Muscle of back (tissue), 11 donors: Measurements from ENCODE around the gene ARMC7. TPM values are rescaled to one million over a fixed set of nuclear protein-coding genes. Genes with fewer than 3 reads are reported as not detected.

Experiments used
- DNase-seq, 3 donors: peaks; one replicate each; pipeline versions ENCODE4 v3.0.0 to v3.0.0-alpha.2; 2013
- polyA plus RNA-seq, 10 donors: library from polyadenylated mRNA; unstranded; fragments of 120-200 nt; gene quantifications; one replicate each; pipeline ENCODE4 v1.2.1, GENCODE V29; 2013; ENCODE audit not compliant: insufficient read length in 10 of 10

The ARMC7 gene
- polyA plus RNA-seq, 10 donors, result 4.6 to 7.8 (median 6.6) TPM

DNA sequence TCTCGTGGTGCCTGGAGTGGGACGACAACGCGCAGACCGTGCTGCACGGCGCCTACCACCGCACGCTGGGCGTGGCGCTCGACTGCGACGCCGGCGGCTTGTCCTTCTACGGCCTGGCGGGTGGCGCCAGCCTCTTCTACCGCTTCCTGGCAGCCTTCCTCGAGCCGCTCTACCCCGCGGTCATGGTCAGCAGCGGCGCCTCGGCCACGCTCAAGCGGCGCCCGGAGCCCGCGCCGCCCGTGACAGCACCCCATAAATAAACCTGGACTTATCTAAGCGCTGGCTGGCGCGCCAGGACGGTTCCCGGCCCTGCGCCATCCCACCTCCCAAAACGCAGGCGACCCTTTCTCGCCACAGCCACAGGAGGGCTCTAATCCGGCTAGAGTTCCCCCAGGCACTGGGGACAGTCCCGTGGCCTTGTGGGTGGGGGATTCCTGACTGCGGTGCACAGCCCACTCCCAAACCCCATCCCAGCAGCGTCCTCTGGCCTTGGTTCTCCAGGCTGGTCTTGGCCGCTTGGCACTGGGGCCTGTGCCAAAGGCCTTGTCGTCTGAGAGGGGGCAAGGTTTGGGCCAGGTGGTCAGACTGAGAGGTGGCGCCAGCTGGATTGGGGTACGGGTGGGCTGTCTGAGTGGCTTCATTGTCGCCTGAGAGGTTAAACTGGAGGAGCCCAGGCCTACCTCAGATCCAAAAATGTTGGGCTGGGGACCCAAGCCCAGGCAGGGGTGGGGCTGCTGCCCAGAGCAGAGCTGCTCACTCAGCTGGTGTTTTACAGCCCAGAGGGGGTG, 32.1 kb upstream of the ARMC7 start:
- DNase-seq, result peak in 1 of 3 donors; percentile 79

DNA sequence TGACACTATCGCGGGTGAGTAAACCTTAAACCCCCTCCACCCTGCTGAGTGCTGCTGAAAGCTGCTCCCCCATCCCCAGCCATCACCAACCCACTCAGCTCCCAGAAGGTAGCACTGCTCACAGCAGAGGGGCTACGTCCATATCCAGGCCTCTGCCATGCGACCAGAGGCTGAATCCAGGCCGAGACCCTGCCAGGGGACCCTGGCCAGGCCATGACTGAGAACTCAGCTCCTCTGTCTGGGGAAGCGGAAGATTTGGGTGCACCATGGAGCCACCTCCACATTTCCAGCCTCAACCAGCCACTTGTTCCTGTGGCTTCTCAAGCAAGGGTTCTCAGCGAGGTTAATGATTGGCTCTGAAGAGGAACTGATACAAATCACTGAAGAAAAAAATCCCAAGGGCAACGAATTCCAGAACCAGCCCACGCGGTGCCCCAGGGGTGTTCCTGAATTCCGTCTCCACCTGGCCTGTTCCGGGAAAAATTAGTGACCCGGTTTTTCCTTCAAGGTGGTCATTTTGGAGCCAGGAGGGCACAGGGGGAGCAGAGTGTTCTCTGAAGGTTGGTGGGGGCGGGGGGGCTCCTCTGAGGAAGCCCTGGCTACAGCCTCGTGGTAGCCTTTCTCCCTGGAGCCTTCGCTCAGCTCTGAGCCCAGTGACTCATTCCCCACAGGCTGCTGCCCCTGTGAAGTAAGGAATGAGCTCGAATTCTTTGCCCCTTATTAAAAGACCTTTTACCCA, 31.3 kb upstream of the ARMC7 start:
- peak in 1 of 3 donors; percentile 42 for DNase-seq

DNA sequence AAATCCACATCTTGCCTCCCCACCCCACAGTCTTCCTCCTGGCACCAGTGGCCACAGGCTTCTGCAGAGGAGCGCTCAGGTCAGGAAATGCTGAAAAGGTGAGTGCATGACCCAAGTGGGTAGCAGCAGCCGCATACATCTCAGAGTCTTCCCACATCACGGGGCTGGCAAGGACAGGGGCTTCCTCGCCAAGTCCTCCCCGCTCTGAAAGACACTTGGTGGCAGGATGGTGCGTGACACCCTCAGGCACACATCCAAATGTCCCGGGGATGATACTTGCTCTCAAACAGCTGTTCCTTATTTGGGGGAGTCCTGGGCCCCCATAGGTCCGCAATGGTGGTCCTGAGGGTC, 30.8 kb upstream of the ARMC7 start:
- no peak for DNase-seq

DNA sequence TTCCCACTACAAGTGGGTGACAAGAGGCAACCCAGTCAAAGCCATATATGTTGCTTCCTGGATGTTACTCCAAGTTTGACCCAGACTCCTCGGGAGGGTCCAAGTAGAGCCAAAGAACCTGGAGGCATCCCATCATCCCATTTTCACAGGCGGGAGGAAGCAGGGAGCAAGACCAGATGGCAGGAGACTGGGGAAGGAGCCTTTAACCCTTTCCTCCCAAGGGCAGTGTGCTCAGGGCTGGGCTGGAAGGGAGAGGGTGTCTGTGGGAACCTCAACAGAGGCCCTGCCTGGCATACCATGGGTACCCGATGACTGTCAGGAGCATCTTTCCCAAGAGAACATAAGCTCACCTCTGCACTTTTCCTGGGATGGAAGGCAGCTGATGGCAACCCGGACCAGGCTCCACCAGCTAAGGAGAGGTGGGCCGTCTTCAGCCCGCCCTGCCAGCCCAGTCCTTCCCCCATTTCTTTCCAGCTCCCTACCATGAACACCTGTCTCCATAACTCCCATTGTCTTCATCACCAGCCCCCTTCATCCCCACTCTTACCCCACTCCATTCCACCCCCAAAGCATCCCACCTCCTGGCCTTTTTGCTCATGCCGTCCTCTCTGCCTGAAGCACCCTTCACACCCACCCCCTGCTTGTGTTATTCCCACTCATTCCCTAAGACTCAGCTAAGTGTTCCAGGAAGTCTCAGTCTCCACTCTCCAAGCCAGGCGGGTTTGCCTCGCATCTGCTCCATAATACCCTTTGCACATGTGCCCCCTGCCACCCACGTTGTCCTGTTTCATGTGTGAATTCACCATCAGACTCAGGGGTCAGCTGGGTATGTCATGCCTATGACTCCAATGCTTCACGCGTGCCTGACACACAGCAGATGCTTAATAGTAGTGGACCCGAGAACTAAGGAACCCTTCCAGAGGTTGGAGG, 27.9 kb upstream of the ARMC7 start:
- DNase-seq, result no peak

DNA sequence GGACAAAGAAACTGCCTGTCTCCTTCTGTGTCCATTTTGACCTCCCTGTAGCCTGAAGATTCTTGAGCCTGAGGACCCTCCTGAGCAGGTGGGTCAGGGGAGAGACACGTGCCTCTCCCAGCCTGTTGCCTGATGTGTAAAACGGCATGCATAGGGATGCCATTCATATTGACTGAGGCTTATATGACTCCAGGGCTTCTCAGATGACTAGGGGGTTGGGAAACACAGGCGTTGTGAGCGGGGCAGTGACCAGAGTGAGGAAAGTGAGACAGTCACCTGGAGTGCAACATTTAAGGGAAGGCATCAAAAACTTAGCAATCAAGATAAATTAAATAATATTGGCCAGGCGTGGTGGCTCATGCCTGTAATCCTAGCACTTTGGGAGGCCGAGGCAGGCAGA, 27.1 kb upstream of the ARMC7 start:
- no peak for DNase-seq

DNA sequence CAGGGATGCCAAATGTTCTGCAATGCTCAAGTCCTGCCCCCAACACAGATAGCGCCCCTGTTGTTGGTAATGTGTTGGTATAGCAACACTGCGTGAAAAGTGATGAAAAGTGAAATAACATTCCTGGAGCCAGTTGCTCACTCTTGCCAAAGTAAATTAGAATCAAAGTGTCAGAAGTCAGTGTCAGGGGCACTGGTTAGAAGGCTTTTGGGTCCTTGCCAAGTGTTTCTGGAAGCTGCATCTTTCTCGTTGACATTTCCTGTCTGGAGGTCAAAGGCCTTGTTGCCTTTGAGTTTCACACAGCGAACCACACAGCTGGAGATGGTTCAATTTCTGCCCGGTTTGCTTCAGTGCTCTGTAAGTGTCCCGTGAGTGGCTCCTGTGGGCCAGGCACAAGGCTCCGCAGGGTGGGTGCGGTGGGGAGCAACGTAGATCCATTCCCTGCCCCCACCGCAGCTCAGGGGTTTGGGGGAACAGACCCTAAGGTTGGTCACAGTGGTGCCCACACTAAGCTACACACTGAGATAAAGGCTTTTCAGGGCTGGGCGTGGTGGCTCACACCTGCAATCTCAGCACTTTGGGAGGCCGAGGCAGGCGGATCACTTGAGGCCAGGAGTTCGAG, 25.6 kb upstream of the ARMC7 start:
- peak in 1 of 3 donors; percentile 29 for DNase-seq

DNA sequence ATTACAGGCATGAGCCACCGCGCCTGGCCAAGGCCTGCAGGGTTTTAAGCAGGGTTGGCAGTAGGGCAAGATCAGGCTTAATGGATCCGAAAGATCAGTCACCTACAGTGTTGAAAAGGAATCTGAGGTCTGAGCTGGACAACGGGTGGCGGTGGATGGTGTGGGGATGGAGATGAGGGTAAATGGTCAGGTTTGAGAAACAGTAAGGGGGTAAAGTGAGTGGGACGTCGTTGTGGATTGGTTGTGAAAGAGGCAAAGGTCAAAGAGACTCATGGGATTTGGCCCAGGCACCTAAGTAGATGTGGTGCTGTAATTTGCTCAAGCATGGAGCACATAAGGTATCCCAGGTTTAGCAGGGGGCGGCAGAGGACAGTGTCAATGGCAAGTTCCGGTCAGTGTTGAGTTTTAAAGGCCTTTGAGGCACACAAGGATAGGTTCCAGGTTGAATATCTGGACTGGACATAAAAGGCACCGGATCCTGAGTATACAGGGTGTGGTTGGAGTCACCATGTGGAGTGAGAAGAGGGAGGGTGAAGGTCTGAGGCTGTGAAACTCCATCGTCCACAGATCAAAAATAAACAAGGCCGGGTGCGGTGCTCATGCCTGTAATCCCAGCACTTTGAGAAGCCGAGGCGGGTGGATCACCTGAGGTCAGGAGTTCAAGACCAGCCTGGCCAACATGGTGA, 23.1 kb upstream of the ARMC7 start:
- DNase-seq, result peak in 1 of 3 donors; percentile 1

DNA sequence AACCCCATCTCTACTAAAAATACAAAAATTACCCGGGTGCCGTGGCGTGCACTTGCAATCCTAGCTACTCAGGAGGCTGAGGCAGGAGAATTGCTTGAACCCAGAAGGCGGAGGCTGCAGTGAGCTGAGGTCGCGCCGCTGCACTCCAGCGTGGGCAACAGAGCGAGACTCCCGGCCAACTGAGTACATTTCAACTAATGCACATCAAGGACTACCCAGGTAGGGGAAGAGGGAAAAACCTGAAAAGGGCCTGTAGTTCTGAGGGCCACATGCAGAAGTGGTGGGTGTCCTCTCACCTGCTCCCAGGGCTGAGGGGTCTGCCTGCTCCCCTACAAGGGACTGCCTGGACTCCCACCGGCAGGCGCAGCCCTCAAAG, 22.6 kb upstream of the ARMC7 start:
- peak in 1 of 3 donors; percentile 16 for DNase-seq

DNA sequence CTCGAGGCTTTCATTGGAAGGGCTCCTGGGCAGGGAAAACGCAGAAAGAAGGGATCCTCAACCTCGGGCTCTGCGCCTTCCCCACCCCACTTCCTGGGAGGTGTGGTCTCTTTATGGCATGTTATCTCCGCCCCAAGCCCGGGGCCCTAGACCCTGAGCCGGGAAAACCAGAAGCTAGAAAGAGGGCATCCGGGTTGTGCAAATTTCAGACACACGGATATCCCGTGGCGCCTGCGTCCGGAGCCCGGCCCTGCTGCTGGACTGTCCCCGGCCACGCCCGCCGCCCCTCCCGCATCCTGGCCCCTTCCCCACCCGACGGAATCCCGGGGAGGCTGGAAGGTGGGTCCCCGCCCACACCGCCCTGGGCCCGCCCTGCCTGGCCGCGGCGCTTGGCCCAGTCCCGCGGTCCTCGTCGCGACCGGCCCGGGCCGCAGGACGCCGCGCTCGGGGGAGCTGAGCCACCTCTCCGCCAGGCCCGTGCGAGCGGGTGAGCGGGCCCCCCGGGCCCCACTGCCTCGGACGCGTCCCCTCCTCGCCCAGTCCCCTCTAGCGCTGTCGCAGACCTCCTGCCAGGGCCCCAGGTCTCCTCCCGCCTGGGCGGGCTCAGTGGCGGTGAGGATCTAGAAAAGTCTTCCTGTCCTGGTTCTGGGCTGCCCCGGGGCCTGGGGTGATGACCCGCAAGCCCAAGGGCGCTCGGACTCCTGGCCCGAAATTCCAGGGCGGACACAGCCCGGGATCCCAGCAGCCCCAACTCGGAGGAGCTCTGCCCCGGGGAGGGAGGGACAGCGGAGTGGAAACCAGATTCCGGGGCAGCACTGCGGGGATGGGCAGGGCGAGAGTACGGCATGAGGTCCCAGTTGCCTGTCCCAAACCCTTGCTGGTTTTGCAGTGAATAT, 22.0 kb upstream of the ARMC7 start, which contains the start of gene SLC16A5:
TSS of gene SLC16A5 (plus strand) at position 397 of the 896 bp plus-strand sequence. CDS start 5,683 bp downstream, outside the sequence.
- DNase-seq, result peak; percentile 68 to 92 (median 76)

DNA sequence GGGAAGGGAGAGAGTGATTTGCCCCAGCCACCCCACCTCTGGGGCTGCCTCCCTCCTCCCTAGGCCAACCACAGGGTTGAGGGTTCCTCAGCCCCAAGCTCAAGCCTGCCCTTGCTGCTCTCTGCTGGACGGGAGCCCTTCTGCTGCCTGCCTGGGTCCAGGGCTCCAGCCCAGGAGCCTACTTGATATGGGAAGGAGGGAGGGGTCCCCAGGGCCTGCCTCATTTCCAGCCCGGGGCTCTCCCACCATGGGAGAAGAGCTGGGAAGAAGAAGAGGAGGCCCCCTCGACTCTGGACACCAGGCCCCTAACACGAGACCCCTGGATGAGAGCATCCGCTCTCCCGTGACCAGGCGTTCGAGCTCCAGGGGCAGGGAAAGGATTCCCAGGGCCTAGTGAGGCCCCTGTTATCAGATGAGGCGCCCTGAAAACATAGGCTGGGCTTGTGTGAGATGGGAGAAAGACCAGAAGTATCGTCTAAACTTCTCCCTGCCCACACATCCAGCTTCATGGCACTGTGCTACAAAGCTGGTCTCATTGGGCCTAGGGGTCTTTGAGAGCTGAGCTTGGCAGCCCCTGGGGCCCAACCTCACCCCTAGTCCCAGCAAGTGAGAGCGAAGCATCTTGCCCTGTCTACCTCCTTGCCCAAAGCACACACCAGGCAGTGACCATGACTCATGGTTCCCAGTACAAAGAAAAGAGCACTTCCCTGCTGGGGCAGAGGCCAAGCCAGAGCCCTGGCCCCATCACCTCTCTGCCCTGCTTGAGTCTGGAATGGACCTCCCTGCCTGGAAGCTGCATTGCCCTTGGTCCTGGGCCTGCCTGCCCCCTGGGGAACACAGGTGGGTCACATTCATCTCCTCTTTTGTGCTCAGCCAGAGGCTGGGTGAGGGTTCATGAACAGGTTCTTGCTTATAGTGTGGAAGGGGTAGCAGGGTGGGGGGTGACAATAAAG, 21.0 kb upstream of the ARMC7 start:
- peak in 1 of 3 donors; percentile 59 for DNase-seq

DNA sequence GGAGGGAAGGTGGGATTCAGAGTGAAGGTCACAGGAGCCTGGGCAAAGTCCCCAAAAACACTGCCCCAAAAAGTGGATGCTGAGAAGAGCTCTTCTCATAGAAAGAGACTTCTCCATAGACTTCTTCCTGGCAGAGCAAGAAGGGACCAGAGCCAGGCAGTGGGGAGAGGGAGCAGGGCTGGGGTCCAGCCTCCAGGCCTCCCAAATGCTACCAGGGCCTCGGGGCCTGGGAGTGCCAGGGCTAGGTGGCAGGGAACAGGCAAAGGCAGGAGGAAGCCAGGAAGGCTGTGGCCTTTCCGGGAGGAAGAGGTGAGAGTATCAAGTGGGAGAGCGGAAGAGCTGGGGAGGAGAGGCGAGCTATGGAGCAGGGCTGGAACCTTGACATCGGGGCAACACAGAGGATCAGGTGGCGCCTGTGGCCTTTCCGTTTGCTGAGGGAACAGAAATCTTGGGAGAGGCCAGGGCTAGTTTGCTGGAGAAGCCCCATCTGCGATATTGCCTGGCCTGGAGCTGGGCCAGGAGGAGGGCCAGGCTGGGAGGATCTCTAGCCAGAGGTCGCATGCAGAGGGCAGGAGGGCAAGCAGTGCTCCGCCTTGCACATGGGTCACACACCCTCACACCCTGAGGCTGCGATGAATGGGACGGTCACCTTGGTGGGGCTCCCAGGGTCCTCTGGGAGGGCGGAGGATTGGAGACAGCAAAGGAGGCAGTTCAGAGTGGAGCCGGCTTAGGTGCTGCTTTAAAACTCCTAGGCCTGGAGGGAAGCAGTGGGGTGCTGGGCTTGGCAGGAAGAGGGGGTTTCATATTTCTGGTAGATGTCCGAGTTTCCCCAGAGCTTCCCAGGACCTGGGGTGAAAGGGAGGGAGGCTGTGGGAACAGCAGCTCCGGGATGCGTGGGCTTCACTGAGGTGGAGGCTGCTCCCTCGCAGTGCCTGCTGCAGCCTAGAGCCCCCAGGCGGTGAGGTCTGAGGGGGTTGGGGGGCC, 18.6 kb upstream of the ARMC7 start:
- peak in 1 of 3 donors; percentile 51 for DNase-seq

DNA sequence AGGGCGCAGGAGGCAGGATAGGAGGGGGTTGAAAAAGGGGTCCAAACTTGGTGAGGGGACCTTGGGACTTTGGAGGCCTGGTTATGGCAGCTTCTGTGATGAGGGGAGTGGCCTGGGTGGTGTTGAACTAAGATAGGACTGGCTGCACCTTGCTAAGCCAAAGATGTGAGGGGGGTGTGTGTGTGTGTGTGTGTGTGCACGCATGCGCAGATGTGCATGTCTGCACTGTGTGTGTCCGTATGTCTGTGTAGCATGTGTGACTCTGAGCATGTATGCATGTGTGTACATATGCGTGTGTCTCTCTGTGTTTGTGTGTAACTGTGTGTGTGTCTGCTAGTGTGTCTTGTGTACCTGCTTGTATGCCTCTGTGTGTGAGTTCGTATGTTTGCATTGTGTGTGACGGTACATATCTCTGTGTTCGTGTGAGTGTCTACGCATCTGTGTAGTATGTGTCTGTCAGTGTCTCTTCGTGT, 17.9 kb upstream of the ARMC7 start:
- peak in 1 of 3 donors; percentile 32 for DNase-seq

DNA sequence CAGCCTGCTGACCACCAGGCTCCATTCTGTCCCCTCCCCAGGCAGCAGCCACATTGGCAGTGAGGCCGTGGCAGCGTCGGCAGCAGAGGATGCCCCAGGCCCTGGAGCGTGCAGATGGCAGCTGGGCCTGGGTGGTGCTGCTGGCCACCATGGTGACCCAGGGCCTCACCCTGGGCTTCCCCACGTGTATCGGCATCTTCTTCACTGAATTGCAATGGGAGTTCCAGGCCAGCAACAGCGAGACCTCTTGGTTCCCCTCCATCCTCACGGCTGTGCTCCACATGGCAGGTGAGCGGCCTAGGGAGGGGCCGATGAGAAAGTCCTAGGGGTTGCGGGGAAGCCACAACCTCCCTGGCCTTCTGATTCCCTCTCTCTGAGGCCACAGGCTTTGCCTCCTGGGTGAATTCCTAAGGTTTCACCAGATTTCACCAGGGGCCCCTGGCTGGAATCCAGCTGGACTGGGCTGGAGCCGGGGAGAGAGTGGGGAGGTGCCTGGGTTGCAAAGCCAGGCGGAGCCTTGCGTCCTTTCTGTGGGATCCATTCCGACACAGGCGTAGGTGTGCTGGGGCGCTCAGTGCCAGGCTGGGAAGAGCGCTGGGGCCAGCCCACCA, 16.1 kb upstream of the ARMC7 start:
- peak in 1 of 3 donors; percentile 0 for DNase-seq

DNA sequence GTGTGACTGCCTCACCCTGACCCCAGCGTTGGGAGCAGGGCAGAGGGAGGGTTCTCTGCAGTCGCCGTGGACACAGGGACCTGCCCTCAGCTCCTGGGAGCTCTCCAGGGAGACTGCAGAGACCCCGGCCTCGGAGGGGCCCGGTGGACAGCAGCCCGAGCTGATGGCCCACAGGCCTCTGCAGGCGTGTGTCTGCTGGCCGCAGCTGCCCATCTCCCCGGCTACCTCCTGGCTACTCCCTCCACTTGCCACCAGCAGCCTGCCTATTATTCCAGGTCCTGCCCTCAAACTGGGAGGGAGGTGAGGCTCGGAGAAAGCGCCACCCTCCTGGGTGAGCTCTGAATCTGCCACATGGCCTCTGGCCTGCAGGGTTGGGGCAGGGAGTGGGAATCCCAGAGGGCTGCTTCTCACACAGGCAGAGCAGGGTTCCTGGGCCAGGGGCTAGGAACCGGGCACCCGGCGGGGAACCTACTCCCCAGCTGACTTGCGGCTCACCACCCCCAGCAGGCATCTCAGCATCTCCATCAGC, 14.8 kb upstream of the ARMC7 start:
- DNase-seq, result peak in 1 of 3 donors; percentile 3

DNA sequence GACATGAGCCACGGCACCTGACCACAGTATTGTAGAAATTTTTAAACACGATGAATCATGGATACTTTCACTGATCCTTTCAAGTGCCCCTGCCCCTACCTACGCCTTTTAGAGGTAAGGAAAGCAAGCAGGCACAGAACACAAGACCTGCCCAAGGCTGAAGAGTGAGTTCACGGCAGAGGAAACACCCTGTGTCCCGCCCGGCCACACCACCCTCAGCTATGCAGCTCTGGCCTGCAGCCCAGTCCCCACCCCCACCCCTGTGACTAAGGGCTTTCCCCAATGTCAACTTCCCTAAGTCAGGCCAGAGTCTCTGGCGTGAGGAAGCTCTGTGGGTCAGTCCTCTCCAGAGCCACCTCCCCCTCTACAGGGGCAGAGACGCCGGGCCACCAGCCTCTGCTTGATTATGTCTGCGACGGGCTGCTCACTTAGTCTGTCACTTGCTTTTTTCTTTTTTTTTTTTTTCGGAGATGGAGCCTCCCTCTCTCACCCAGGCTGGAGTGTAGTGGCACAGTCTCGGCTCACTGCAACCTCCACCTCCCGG, 13.6 kb upstream of the ARMC7 start:
- peak in 2 of 3 donors; percentile 46 to 70 for DNase-seq

DNA sequence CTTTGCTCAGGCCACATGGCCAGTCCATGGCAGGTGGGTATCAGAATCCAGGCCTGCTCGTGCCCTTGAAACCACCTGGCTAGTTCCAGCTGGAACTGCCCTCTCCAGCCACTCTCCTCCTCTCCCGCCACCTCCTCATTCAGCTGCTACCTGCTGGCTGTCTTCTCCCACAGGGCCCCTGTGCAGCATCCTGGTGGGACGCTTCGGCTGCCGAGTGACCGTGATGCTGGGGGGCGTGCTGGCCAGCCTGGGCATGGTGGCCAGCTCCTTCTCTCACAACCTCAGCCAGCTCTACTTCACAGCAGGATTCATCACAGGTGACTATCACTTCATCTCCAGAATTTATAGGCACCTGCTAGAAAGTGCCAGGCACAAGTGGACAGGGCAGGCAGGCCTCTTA, 11.9 kb upstream of the ARMC7 start:
- peak in 1 of 3 donors; percentile 0 for DNase-seq
